Myocyte (in vitro differentiated cells): ENCODE results near the gene DLL3. TPM values are rescaled to one million over a fixed set of nuclear protein-coding genes. Genes with fewer than 3 reads are reported as not detected.

Source experiments
- DNase-seq: peaks from one replicate; pipeline ENCODE4 v3.0.0-alpha.2; 2012; ENCODE audit warnings: low read depth
- total RNA-seq: library from RNA; depleted of rRNA; stranded (reverse); fragments of >200 nt; gene quantifications from 2 replicates; pipeline ENCODE4 v1.2.3, GENCODE V29; 2014

The DLL3 gene
- total RNA-seq, 1 donor from 2014 or later: 0.51 TPM

DNA sequence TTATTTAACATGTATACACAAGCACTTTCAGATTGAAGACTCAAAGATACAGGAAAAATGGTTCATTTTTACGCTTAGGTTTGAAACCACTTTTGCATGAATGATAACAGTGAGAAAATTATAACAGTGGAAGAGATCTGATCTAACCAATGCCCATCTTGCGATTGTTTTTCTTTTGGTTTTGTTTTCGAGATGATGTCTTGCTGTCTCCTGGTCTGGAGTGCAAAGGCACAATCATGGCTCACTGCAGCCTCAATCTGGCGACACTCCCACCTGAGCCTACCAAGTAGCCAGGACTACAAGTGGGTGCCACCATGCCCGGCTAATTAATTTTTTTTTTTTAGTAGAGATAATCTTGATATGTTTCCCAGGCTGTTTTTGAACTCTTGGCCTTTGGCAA, 51.5 kb downstream of the DLL3 start:
- DNase-seq: no peak

DNA sequence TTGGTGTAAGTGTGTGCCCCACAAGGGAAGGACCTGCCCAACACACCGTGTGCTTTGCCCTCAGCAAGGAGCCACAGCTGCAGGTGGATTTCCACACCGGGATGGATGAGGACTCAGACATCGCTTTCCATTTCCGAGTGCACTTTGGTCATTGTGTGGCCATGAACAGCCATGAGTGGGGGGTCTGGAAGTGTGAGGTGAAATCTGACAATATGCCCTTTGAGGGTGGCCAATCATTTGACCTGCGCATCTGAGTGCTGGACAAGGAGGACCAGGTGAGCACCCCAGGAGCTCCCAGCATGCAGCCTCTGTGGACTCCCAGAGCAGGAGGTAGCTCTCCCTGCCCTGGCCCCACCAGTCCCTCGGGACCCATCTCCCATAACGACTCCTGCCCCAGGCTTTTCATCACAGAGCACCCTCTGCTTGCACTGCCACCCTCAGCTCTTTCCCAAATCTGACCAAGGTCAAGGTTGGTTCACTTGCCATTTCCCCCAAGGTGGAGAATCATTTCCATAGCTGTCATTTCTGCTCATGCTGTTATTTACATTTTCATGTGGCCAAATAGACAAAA, 54.4 kb downstream of the DLL3 start:
- DNase-seq: no peak

GRCh38 chr19:39554701-39555311, 56.1 kb downstream of the DLL3 start:
- no peak for DNase-seq

GRCh38 chr19:39555883-39556282, 57.1 kb downstream of the DLL3 start:
- DNase-seq: no peak

Other genes starting within 250 kb of the DLL3 start
- gene IFNL2, start 230.6 kb upstream of the DLL3 start, total RNA-seq: not detected in 2 replicates
- not detected in 2 replicates for gene IFNL1, start 202.5 kb upstream of the DLL3 start, total RNA-seq
- 0.05 and 0.13 TPM in 2 replicates for gene LRFN1, start 178.1 kb upstream of the DLL3 start, total RNA-seq
- gene GMFG, start 162.9 kb upstream of the DLL3 start, total RNA-seq: not detected in 2 replicates
- 110 and 138 TPM in 2 replicates for gene SAMD4B, start 156.5 kb upstream of the DLL3 start, total RNA-seq
- gene PAF1, start 107.8 kb upstream of the DLL3 start, total RNA-seq: 37.0 and 39.1 TPM in 2 replicates
- gene MED29, start 107.6 kb upstream of the DLL3 start, total RNA-seq: 28.1 and 29.3 TPM in 2 replicates
- gene ZFP36, start 92.1 kb upstream of the DLL3 start, total RNA-seq: 6.8 and 7.3 TPM in 2 replicates
- 14.3 and 20.6 TPM in 2 replicates for gene PLEKHG2, start 86.3 kb upstream of the DLL3 start, total RNA-seq
- 129 and 130 TPM in 2 replicates for gene RPS16, start 63.0 kb upstream of the DLL3 start, total RNA-seq
- gene SUPT5H, start 53.4 kb upstream of the DLL3 start, total RNA-seq: 107 and 124 TPM in 2 replicates
- gene TIMM50, start 18.1 kb upstream of the DLL3 start, total RNA-seq: 65.1 and 71.1 TPM in 2 replicates
- gene SELENOV, start 16.2 kb downstream of the DLL3 start, total RNA-seq: not detected in 2 replicates
- 2.9 and 3.3 TPM in 2 replicates for gene EID2B, start 33.9 kb downstream of the DLL3 start, total RNA-seq
- gene EID2, start 41.2 kb downstream of the DLL3 start, total RNA-seq: 12.9 and 16.4 TPM in 2 replicates
- not detected in 2 replicates for gene LGALS13, start 103.6 kb downstream of the DLL3 start, total RNA-seq
- gene LGALS16, start 157.0 kb downstream of the DLL3 start, total RNA-seq: not detected in 2 replicates
- not detected in 2 replicates for gene LGALS14, start 205.5 kb downstream of the DLL3 start, total RNA-seq
- gene CLC, start 239.1 kb downstream of the DLL3 start, total RNA-seq: not detected in 2 replicates